Karpas-422 (cell line): ENCODE measurements around the gene HDAC9. TPM values are rescaled to one million over a fixed set of nuclear protein-coding genes. Genes with fewer than 3 reads are reported as not detected.

Experiments used
- DNase-seq: peaks from one replicate; pipeline ENCODE4 v3.0.0-alpha.2; 2015
- H2AFZ ChIP-seq: fragments of 200-600 bp; sonication (generic); 2 replicates; pipeline ENCODE4 v1.6.1; 2014; ENCODE audit warnings: antibody characterized with exemption, low read length, mixed read lengths
- H3K27ac ChIP-seq: fragments of 200-600 bp; sonication (generic); 2 replicates; pipeline ENCODE4 v1.5.1; 2014; ENCODE audit warnings: mild to moderate bottlenecking, low read length, moderate library complexity
- H3K27me3 ChIP-seq: fragments of 200-600 bp; sonication (generic); 2 replicates; pipeline ENCODE4 v1.6.1; 2014; ENCODE audit warnings: low read length, mixed read lengths
- H3K36me3 ChIP-seq: fragments of 200-600 bp; sonication (generic); 2 replicates; pipeline ENCODE4 v1.6.1; 2014; ENCODE audit warnings: low read length, mixed read lengths; ENCODE audit not compliant: insufficient read depth
- H3K4me1 ChIP-seq: fragments of 200-600 bp; sonication (generic); 2 replicates; pipeline ENCODE4 v1.6.1; 2014; ENCODE audit warnings: mild to moderate bottlenecking, low read length, mixed read lengths
- H3K4me2 ChIP-seq: fragments of 200-600 bp; sonication (generic); 2 replicates; pipeline ENCODE4 v1.6.1; 2014; ENCODE audit warnings: low read length, low read depth, mild to moderate bottlenecking; ENCODE audit not compliant: poor library complexity, severe bottlenecking
- H3K4me3 ChIP-seq: fragments of 200-600 bp; sonication (generic); 2 replicates; pipeline ENCODE4 v1.5.1; 2014; ENCODE audit warnings: mild to moderate bottlenecking, antibody characterized with exemption, low read length, mixed read lengths
- H3K79me2 ChIP-seq: fragments of 200-600 bp; sonication (generic); 2 replicates; pipeline ENCODE4 v1.6.1; 2014; ENCODE audit warnings: mild to moderate bottlenecking, low read length, mixed read lengths
- H3K9ac ChIP-seq: fragments of 200-600 bp; sonication (generic); 2 replicates; pipeline ENCODE4 v1.6.0; 2014; ENCODE audit warnings: low read length
- H3K9me2 ChIP-seq: fragments of 200-600 bp; sonication (generic), shearing (Covaris generic); replicated peaks from 2 replicates; pipeline ENCODE4 v1.6.0; 2014; ENCODE audit warnings: mild to moderate bottlenecking, low read length, moderate library complexity; ENCODE audit not compliant: insufficient read depth
- H3K9me3 ChIP-seq: fragments of 300-700, 200-600 bp; sonication (generic); 2 replicates; pipeline ENCODE4 v1.6.1; 2014; ENCODE audit warnings: low read length, mixed read lengths
- H4K20me1 ChIP-seq: fragments of 200-600 bp; sonication (generic); 2 replicates; pipeline ENCODE4 v1.6.1; 2014; ENCODE audit warnings: mild to moderate bottlenecking, antibody characterized with exemption, low read length, low read depth; ENCODE audit not compliant: insufficient read depth
- total RNA-seq: library from RNA; depleted of rRNA; stranded (reverse); fragments of >200 nt; shearing (Covaris generic); gene quantifications from 2 replicates; pipeline ENCODE4 v1.2.3, GENCODE V29; 2014; ENCODE audit warnings: low replicate concordance

Gene HDAC9
- total RNA-seq, 1 experiment from 2014 or later = 5.2 TPM

DNA sequence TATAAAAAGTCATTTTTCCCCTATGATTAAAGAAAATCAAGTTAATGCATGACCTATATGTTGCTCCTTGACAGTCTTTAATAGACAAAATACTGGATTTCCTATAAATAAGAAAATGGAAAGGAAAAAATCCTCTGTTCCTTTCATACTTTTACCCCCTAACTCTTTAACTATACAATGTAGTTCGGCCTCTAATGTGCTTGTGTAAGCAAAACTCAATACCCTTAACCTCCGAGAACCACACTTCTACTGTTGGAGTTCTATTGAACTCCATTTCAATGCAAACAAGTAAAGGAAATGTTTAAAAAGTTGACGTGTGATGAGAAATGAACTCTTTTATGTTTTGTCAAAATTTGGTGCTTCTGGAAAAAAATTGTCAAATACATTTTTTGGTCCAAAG lies 36.0 kb downstream of the HDAC9 start:
- H3K79me2 ChIP-seq = no peaks in the 10 kb centered on the region

DNA sequence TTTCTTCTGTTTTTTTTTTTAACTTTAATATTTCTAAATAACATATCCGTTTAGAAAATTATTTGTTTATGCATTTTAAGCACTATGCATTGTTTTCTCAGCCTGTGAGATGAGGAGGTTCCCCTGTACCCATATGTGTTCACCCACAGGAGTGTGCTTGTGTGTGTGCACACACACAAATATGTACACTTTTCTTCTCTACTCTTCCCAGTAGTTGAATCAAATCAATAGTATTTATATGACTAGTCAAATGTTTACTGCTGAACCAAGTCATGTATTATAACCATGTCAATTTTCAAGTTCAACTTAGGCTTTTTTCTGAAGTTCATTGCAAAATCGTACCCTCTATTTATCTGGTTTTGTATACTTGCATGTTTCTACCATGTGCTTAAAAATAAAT lies 37.3 kb downstream of the HDAC9 start:
- peaks cover 56% of the 10 kb centered on the region for H3K4me1 ChIP-seq
- H2AFZ ChIP-seq = no peak overlapping the region
- no peak overlapping the region for H3K27ac ChIP-seq
- DNase-seq = no peak
- H3K36me3 ChIP-seq = no peaks in the 10 kb centered on the region
- no peaks in the 10 kb centered on the region for H3K9me2 ChIP-seq
- no peak overlapping the region for H3K9ac ChIP-seq
- H3K9me3 ChIP-seq = no peaks in the 10 kb centered on the region
- no peak overlapping the region for H3K4me2 ChIP-seq
- H3K79me2 ChIP-seq = no peaks in the 10 kb centered on the region
- peaks cover 3% of the 10 kb centered on the region; the same call in 1 of the 2 replicates for H3K27me3 ChIP-seq
- no peaks in the 10 kb centered on the region for H4K20me1 ChIP-seq
- H3K4me3 ChIP-seq = no peak overlapping the region

More for the DNA sequence above, 36.0 kb downstream of the HDAC9 start:
- H4K20me1 ChIP-seq = no peaks in the 10 kb centered on the region
- H3K27me3 ChIP-seq = peaks cover 3% of the 10 kb centered on the region; the same call in 1 of the 2 replicates
- H3K9ac ChIP-seq = no peak overlapping the region
- H3K36me3 ChIP-seq = no peaks in the 10 kb centered on the region
- H3K4me2 ChIP-seq = peak overlapping the region; percentile 30
- H2AFZ ChIP-seq = no peak overlapping the region
- peaks cover 67% of the 10 kb centered on the region for H3K4me1 ChIP-seq
- H3K9me2 ChIP-seq = no peaks in the 10 kb centered on the region
- no peak overlapping the region for H3K27ac ChIP-seq
- H3K4me3 ChIP-seq = no peak overlapping the region
- H3K9me3 ChIP-seq = no peaks in the 10 kb centered on the region
- DNase-seq = no peak

DNA sequence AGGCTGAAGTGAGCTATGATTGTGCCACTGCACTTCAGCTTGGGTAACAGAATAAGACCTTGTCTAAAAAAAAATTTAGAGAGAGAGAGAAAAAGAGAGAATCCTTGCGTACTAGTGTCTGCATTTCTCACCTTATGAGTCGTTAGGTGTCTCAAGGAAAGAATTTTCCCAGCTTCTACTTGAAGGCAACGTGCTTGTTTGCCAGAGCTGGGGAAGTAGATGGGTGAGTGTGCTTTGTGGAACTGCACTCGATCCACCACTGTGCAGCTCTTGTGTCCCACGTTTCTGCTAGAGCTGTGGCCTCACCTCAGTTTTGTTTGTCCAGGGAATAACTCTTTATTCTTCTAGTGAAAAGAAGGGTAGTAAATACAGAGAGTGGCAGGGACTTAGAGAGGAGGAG lies 38.9 kb downstream of the HDAC9 start:
- peak overlapping the region; percentile 89; the same call in 1 of the 2 replicates for H2AFZ ChIP-seq
- H3K79me2 ChIP-seq = no peaks in the 10 kb centered on the region
- H3K4me1 ChIP-seq = peaks cover 59% of the 10 kb centered on the region
- H3K9me3 ChIP-seq = no peaks in the 10 kb centered on the region
- H3K27me3 ChIP-seq = peaks cover 6% of the 10 kb centered on the region; the same call in 1 of the 2 replicates
- H3K4me2 ChIP-seq = no peak overlapping the region
- H4K20me1 ChIP-seq = no peaks in the 10 kb centered on the region
- H3K4me3 ChIP-seq = no peak overlapping the region; the same call in 1 of the 2 replicates
- no peak for DNase-seq
- no peak overlapping the region for H3K9ac ChIP-seq
- H3K27ac ChIP-seq = no peak overlapping the region
- H3K36me3 ChIP-seq = no peaks in the 10 kb centered on the region
- H3K9me2 ChIP-seq = no peaks in the 10 kb centered on the region; the same call in 1 of the 2 replicates

DNA sequence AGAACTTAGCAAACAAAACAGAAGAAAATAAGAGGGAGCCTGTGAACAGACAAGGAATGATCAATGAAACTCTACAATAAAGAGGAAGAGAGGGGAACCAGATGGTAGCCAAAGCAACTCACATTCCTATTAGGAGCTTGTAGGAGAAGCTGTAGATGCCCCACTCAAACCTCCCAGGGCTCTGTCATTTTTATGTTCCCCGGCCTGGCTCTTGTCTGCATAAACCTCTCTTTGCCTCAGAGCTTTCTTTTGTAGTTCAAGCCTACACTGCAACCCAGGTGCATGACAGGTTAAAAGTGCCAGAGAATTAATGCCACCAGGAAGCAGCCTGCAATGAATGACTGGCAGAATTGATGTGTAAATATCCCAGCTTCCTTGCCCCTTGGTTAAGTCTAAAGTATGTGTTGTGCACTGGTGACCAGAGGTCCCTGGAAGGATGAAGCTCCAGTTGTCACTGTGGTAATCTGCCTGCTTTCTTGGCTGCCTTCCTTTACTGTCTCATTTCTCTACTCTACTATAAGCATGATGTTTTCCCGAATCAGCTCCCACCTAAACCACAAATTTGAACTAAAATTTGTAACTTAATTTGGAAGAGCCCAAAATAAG lies 40.4 kb downstream of the HDAC9 start:
- Histone ChIP-seq H4K20me1 (no peaks in the 10 kb centered on the region), H3K4me3 (no peak overlapping the region), H3K4me1 (peaks cover 49% of the 10 kb centered on the region), H3K9me2 (no peaks in the 10 kb centered on the region; the same call in 1 of the 2 replicates), H3K27me3 (peaks cover 6% of the 10 kb centered on the region; the same call in 1 of the 2 replicates), H2AFZ (no peak overlapping the region), H3K9ac (no peak overlapping the region), H3K4me2 (no peak overlapping the region), H3K27ac (no peak overlapping the region), H3K79me2 (no peaks in the 10 kb centered on the region), H3K9me3 (no peaks in the 10 kb centered on the region), H3K36me3 (no peaks in the 10 kb centered on the region)
- DNase-seq = no peak

DNA sequence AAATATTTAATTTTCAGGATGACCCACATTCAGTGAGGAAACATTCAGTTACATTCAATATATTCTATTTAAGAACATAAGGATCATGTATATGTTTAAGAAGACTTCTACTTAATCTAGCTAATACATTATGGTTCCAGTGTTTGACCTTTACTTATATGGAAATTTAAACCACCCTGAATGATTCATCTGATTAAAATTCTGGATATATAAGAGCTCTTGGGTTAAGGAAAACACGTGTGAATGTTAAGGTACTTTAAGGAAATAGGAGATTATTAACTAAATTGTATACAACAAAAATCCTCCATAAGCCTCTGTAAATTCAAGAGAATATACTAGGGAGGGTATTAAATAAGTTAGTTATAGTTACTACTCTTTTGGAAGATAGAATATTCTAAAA lies 40.9 kb downstream of the HDAC9 start:
- no peak overlapping the region for H3K9ac ChIP-seq
- no peak overlapping the region for H3K4me2 ChIP-seq
- no peak overlapping the region for H3K4me3 ChIP-seq
- H3K27ac ChIP-seq = no peak overlapping the region
- H4K20me1 ChIP-seq = no peaks in the 10 kb centered on the region
- no peaks in the 10 kb centered on the region; the same call in 1 of the 2 replicates for H3K9me2 ChIP-seq
- H3K9me3 ChIP-seq = no peaks in the 10 kb centered on the region
- H3K27me3 ChIP-seq = peaks cover 6% of the 10 kb centered on the region; the same call in 1 of the 2 replicates
- no peak overlapping the region for H2AFZ ChIP-seq
- H3K4me1 ChIP-seq = peaks cover 43% of the 10 kb centered on the region
- no peaks in the 10 kb centered on the region for H3K79me2 ChIP-seq
- no peak for DNase-seq
- H3K36me3 ChIP-seq = no peaks in the 10 kb centered on the region

DNA sequence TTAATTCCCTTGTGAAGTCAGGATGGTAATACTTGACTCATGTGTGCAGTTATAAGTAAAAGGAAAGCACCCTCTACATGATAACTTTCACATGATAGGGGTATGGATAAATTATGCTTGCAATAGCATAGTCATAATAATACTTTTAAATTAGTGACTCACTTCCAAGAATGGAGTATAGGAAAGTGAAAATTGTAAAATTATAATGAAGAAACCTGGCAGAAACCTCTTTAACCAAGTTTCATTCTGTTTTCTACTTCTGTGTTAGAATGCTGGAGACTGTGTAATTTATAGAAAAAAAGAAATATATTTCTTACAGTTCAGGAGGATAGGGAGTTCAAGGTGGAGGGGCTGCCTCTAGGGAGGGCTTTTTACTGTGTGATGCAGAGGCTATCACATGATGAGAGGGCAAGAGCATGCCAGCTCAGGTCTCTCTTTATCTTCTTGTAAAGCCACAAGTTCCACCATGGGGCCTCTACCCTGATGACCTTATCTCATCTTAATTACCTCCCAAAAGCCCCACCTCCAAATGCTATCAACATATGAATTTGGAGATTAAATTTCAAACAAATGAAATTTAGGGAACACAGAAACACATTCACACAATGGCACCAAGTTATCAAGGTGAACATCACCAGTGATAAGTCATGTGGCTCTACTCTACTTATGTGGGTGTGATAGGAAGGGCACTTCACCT lies 43.2 kb downstream of the HDAC9 start:
- Histone ChIP-seq H3K4me3 (no peak overlapping the region), H3K4me1 (peaks cover 40% of the 10 kb centered on the region), H3K4me2 (no peak overlapping the region), H3K79me2 (no peaks in the 10 kb centered on the region), H3K27ac (no peak overlapping the region), H3K9me2 (no peaks in the 10 kb centered on the region; the same call in 1 of the 2 replicates), H3K27me3 (peaks cover 6% of the 10 kb centered on the region; the same call in 1 of the 2 replicates), H4K20me1 (no peaks in the 10 kb centered on the region), H3K9me3 (no peaks in the 10 kb centered on the region), H2AFZ (peak overlapping the region; percentile 56; the same call in 1 of the 2 replicates), H3K36me3 (no peaks in the 10 kb centered on the region), H3K9ac (no peak overlapping the region)
- DNase-seq = no peak

DNA sequence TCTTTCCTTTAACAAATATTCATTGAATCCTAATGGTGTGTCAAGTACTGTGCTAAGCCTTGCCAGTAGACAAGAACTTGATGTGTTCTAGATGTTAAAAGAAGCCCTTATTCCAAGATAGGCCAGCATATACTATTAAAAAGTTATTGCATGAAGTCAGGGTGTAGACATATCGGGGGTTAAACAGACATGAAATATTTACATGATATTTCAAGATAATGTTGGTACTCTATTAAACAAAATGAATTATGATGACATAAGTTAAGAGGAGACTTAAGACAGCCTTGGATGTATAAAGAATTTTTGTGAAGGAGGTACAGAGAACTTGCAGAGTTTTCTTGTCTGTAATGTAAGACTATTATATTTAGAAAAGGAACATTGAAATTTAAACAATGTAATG lies 44.8 kb downstream of the HDAC9 start:
- Histone ChIP-seq H3K9ac (no peak overlapping the region), H2AFZ (no peak overlapping the region), H3K27ac (no peak overlapping the region), H4K20me1 (no peaks in the 10 kb centered on the region), H3K4me1 (peaks cover 26% of the 10 kb centered on the region), H3K9me3 (no peaks in the 10 kb centered on the region), H3K4me2 (no peak overlapping the region), H3K9me2 (no peaks in the 10 kb centered on the region; the same call in 1 of the 2 replicates), H3K4me3 (no peak overlapping the region), H3K36me3 (no peaks in the 10 kb centered on the region), H3K79me2 (no peaks in the 10 kb centered on the region), H3K27me3 (0 out of 2 replicates have a peak, but pooled peaks cover 3% of the 10 kb centered on the region)
- no peak for DNase-seq

DNA sequence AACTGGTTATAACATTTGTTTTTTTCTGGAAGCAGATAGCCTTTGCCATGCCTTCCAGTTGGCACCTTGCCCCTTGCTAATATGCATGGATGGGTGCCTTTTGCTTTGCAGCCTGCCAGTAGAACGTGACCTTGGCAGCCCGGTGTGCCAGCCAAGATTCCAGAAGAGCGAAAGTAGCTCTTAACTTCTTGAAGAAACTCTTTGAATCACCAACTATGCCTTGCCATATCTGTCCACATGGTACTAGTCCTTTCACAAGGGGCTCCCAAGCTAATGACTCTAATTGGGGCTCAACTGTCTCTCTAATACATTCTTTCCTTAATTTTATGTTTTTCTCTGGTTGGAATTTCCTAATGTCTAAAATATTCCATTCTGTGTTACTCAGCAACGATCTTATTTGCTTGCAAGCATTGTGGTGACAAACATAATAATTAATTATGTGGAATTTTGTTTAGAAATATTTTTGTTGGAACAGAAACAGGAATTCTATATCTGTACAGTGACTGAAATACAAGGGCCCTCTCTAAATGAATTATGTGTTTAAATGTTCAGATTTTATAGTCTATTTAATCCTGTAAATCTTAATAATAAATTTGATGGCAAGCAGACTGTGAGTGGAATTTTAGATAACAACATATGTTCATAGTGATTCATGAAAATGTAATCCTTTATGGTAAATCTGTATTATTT lies 45.8 kb downstream of the HDAC9 start:
- 0 out of 2 replicates have a peak, but pooled peaks cover 3% of the 10 kb centered on the region for H3K27me3 ChIP-seq
- no peaks in the 10 kb centered on the region for H4K20me1 ChIP-seq
- H3K9me2 ChIP-seq = no peaks in the 10 kb centered on the region; the same call in 1 of the 2 replicates
- H3K27ac ChIP-seq = no peak overlapping the region
- H2AFZ ChIP-seq = no peak overlapping the region
- DNase-seq = no peak
- H3K9me3 ChIP-seq = no peaks in the 10 kb centered on the region
- H3K4me2 ChIP-seq = no peak overlapping the region
- no peaks in the 10 kb centered on the region for H3K79me2 ChIP-seq
- peaks cover 21% of the 10 kb centered on the region for H3K4me1 ChIP-seq
- no peak overlapping the region for H3K9ac ChIP-seq
- H3K36me3 ChIP-seq = no peaks in the 10 kb centered on the region
- no peak overlapping the region for H3K4me3 ChIP-seq
